NT2/D1 (cell line): ENCODE measurements around the gene NFASC.

Source experiments
- DNase-seq: peaks from one replicate; pipeline ENCODE4 v3.0.0-alpha.2; 2011; ENCODE audit warnings: low read depth, low spot score
- H3K27me3 ChIP-seq: 2 replicates; pipeline ENCODE4 v1.6.0; 2011; ENCODE audit warnings: mild to moderate bottlenecking; ENCODE audit not compliant: insufficient read length, insufficient read depth
- H3K36me3 ChIP-seq: 2 replicates; pipeline ENCODE4 v1.6.1; 2011; ENCODE audit warnings: mild to moderate bottlenecking, low read length, mixed read lengths; ENCODE audit not compliant: insufficient read depth, insufficient read length
- H3K4me1 ChIP-seq: 2 replicates; pipeline ENCODE4 v1.5.1; 2011; ENCODE audit not compliant: insufficient read depth, insufficient read length
- H3K4me3 ChIP-seq: 2 replicates; pipeline ENCODE4 v1.5.1; 2011; ENCODE audit warnings: low read depth; ENCODE audit not compliant: insufficient read length
- H3K9ac ChIP-seq: 2 replicates; pipeline ENCODE4 v1.6.0; 2011; ENCODE audit warnings: low read depth; ENCODE audit not compliant: insufficient read length
- H3K9me3 ChIP-seq: 2 replicates; pipeline ENCODE4 v1.5.1; 2011; ENCODE audit warnings: mild to moderate bottlenecking, low read length; ENCODE audit not compliant: insufficient read depth
- SUZ12 ChIP-seq: IDR thresholded peaks from 2 replicates; pipeline ENCODE4 v1.6.1; 2011; ENCODE audit not compliant: insufficient read length, insufficient read depth; ENCODE audit errors: extremely low read depth
- YY1 ChIP-seq: IDR thresholded peaks from 2 replicates; pipeline ENCODE4 v1.6.1; 2011; ENCODE audit not compliant: insufficient read length, insufficient read depth
- ZNF274 ChIP-seq: IDR thresholded peaks from 2 replicates; pipeline ENCODE4 v1.6.1; 2011; ENCODE audit warnings: mild to moderate bottlenecking, low read depth, low read length

The NFASC gene

GRCh38 chr1:204887846-204888245 is 17.2 kb downstream of the NFASC start:
- Histone ChIP-seq H3K4me3 (no peak overlapping the region), H3K4me1 (peaks cover 2% of the 10 kb centered on the region), H3K9ac (no peak overlapping the region), H3K36me3 (no peaks in the 10 kb centered on the region), H3K27me3 (no peaks in the 10 kb centered on the region), H3K9me3 (0 out of 2 replicates have a peak, but pooled peaks cover 3% of the 10 kb centered on the region)
- TF ChIP-seq ZNF274: no peak
- no peak for TF ChIP-seq SUZ12
- no peak for TF ChIP-seq YY1
- DNase-seq: no peak

GRCh38 chr1:204888294-204888693 is 17.6 kb downstream of the NFASC start:
- H3K36me3 ChIP-seq: no peaks in the 10 kb centered on the region
- H3K27me3 ChIP-seq: no peaks in the 10 kb centered on the region
- H3K4me1 ChIP-seq: peaks cover 2% of the 10 kb centered on the region
- DNase-seq: no peak
- TF ChIP-seq SUZ12 (no peak), YY1 (no peak), ZNF274 (no peak)
- 0 out of 2 replicates have a peak, but pooled peaks cover 3% of the 10 kb centered on the region for H3K9me3 ChIP-seq
- H3K4me3 ChIP-seq: no peak overlapping the region
- no peak overlapping the region for H3K9ac ChIP-seq

- H3K9ac ChIP-seq: no peak overlapping the region
- H3K9me3 ChIP-seq: 0 out of 2 replicates have a peak, but pooled peaks cover 3% of the 10 kb centered on the region
- no peak overlapping the region for H3K4me3 ChIP-seq
- H3K4me1 ChIP-seq: peaks cover 2% of the 10 kb centered on the region
- TF ChIP-seq ZNF274 (no peak), YY1 (no peak), SUZ12 (no peak)
- no peak for DNase-seq
- H3K36me3 ChIP-seq: no peaks in the 10 kb centered on the region
- H3K27me3 ChIP-seq: no peaks in the 10 kb centered on the region
These were observed 19.2 kb downstream of the NFASC start for GRCh38 chr1:204889681-204890383.

GRCh38 chr1:204891860-204892259 is 21.2 kb downstream of the NFASC start:
- Histone ChIP-seq H3K36me3 (no peaks in the 10 kb centered on the region), H3K27me3 (no peaks in the 10 kb centered on the region), H3K4me3 (no peak overlapping the region), H3K9me3 (0 out of 2 replicates have a peak, but pooled peaks cover 3% of the 10 kb centered on the region), H3K4me1 (peaks cover 2% of the 10 kb centered on the region), H3K9ac (no peak overlapping the region)
- DNase-seq: no peak
- TF ChIP-seq YY1 (no peak), SUZ12 (no peak), ZNF274 (no peak)

GRCh38 chr1:204894031-204894430 is 23.4 kb downstream of the NFASC start:
- Histone ChIP-seq H3K4me3 (no peak overlapping the region), H3K9ac (no peak overlapping the region), H3K4me1 (peaks cover 5% of the 10 kb centered on the region), H3K9me3 (0 out of 2 replicates have a peak, but pooled peaks cover 3% of the 10 kb centered on the region), H3K27me3 (no peaks in the 10 kb centered on the region), H3K36me3 (no peaks in the 10 kb centered on the region)
- TF ChIP-seq ZNF274: no peak
- TF ChIP-seq SUZ12: no peak
- TF ChIP-seq YY1: no peak
- DNase-seq: no peak

- Histone ChIP-seq H3K36me3 (no peaks in the 10 kb centered on the region), H3K4me1 (peaks cover 5% of the 10 kb centered on the region), H3K4me3 (no peak overlapping the region), H3K9ac (no peak overlapping the region), H3K27me3 (no peaks in the 10 kb centered on the region), H3K9me3 (0 out of 2 replicates have a peak, but pooled peaks cover 3% of the 10 kb centered on the region)
- DNase-seq: no peak
- TF ChIP-seq YY1 (no peak), ZNF274 (no peak), SUZ12 (no peak)
These were observed 23.9 kb downstream of the NFASC start for GRCh38 chr1:204894606-204895005.

- TF ChIP-seq SUZ12: no peak
- no peak for TF ChIP-seq ZNF274
- no peak for TF ChIP-seq YY1
- Histone ChIP-seq H3K9me3 (0 out of 2 replicates have a peak, but pooled peaks cover 3% of the 10 kb centered on the region), H3K36me3 (no peaks in the 10 kb centered on the region), H3K4me3 (no peak overlapping the region), H3K9ac (no peak overlapping the region), H3K4me1 (peaks cover 3% of the 10 kb centered on the region), H3K27me3 (no peaks in the 10 kb centered on the region)
- no peak for DNase-seq
These were observed 25.4 kb downstream of the NFASC start for GRCh38 chr1:204896023-204896422.
